ENCODE data around the gene SHISAL1.

Gene SHISAL1

DNA sequence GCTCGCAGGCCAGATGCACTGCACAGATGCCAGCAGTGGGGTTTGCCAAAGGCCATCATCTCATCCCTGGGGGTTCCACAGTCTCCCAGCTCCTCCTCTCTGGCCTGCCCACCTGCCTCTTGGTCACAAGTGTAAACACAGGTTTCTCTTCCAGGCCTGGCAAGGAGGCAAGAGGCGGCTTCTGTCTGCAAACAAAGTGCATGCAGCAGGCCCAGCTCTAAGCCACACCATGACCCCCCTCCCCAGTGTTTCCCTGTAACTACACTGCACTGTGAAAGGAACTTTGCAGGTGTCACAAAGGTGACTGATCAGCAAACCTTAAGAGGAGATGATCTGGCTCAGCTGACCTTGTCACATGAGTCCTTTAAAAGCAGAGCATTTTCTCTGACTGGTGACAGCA lies 26.2 kb upstream of the SHISAL1 start:
- H4K20me1 ChIP-seq (ENCODE audit: insufficient read depth, low read length) = peaks cover 10% of the 10 kb centered on the region; the same call in 1 of the 2 replicates
- no peak for TF ChIP-seq CTCF (IDR thresholded peaks at IDR 0.05; ENCODE audit: borderline replicate concordance, extremely low read depth, low read length, poor library complexity, severe bottlenecking)
- TF ChIP-seq EZH2 (IDR thresholded peaks at IDR 0.05; ENCODE audit: borderline replicate concordance, low read depth, low read length, severe bottlenecking) = no peak
- H3K79me2 ChIP-seq (ENCODE audit: insufficient read depth, low read length) = no peaks in the 10 kb centered on the region
- H2AFZ ChIP-seq (ENCODE audit: low read depth, low read length) = no peak overlapping the region
- H3K4me1 ChIP-seq (ENCODE audit: insufficient read depth, low read length) = no peaks in the 10 kb centered on the region
- H3K9ac ChIP-seq (ENCODE audit: low read depth, low read length) = no peak overlapping the region
- no peaks in the 10 kb centered on the region for H3K27me3 ChIP-seq (ENCODE audit: insufficient read depth, low read length, poor library complexity)
- H3K4me3 ChIP-seq (ENCODE audit: low read depth in 1 of 2, low read length in 2 of 2) = no peak overlapping the region
- no peaks in the 10 kb centered on the region for H3K36me3 ChIP-seq (ENCODE audit: insufficient read depth, low read length)
- H3K9me3 ChIP-seq (ENCODE audit: insufficient read depth, low read length, severe bottlenecking) = no peaks in the 10 kb centered on the region
- H3K4me2 ChIP-seq (ENCODE audit: insufficient read depth, low read length) = no peak overlapping the region
- ATAC-seq (ENCODE audit: insufficient read depth, low read depth) (no peak), DNase-seq (no peak)
- no peak overlapping the region for H3K27ac ChIP-seq (ENCODE audit: low read length)

- no peak for TF ChIP-seq EZH2 (IDR thresholded peaks at IDR 0.05; ENCODE audit: borderline replicate concordance, low read depth, low read length, severe bottlenecking)
- no peak for TF ChIP-seq CTCF (IDR thresholded peaks at IDR 0.05; ENCODE audit: borderline replicate concordance, extremely low read depth, low read length, poor library complexity, severe bottlenecking)
- no peak overlapping the region for H3K4me2 ChIP-seq (ENCODE audit: insufficient read depth, low read length)
- H3K36me3 ChIP-seq (ENCODE audit: insufficient read depth, low read length) = no peaks in the 10 kb centered on the region
- H4K20me1 ChIP-seq (ENCODE audit: insufficient read depth, low read length) = peaks cover 11% of the 10 kb centered on the region; the same call in 1 of the 2 replicates
- no peaks in the 10 kb centered on the region for H3K9me3 ChIP-seq (ENCODE audit: insufficient read depth, low read length, severe bottlenecking)
- H3K4me3 ChIP-seq (ENCODE audit: low read depth in 1 of 2, low read length in 2 of 2) = no peak overlapping the region
- no peak overlapping the region for H2AFZ ChIP-seq (ENCODE audit: low read depth, low read length)
- no peaks in the 10 kb centered on the region for H3K79me2 ChIP-seq (ENCODE audit: insufficient read depth, low read length)
- H3K4me1 ChIP-seq (ENCODE audit: insufficient read depth, low read length) = no peaks in the 10 kb centered on the region
- ATAC-seq (ENCODE audit: insufficient read depth, low read depth) = no peak
- H3K27ac ChIP-seq (ENCODE audit: low read length) = no peak overlapping the region
- no peaks in the 10 kb centered on the region for H3K27me3 ChIP-seq (ENCODE audit: insufficient read depth, low read length, poor library complexity)
- DNase-seq = no peak
- no peak overlapping the region for H3K9ac ChIP-seq (ENCODE audit: low read depth, low read length)
Observed at GRCh38 chr22:44338177-44338810, 25.5 kb upstream of the SHISAL1 start.

DNA sequence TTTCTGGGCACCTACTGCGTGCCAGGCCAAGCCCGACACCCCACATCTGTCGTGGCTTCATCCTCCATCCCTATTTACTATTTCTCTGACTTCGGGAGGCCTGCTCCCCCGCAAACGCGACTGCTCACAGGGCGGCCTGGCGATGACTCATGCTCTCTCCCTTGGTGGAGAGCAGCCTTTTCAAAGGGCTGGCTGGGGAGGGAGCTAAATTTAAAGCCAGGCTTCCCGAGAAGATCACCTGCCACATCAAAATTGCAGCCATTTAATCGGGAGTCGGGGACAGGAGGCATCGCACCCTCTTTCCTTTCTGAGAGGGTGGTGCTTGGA lies 24.9 kb upstream of the SHISAL1 start:
- Histone ChIP-seq H3K9me3 (ENCODE audit: insufficient read depth, low read length, severe bottlenecking) (no peaks in the 10 kb centered on the region), H3K27ac (ENCODE audit: low read length) (no peak overlapping the region), H3K4me1 (ENCODE audit: insufficient read depth, low read length) (no peaks in the 10 kb centered on the region), H4K20me1 (ENCODE audit: insufficient read depth, low read length) (peaks cover 11% of the 10 kb centered on the region; the same call in 1 of the 2 replicates), H3K36me3 (ENCODE audit: insufficient read depth, low read length) (no peaks in the 10 kb centered on the region), H2AFZ (ENCODE audit: low read depth, low read length) (no peak overlapping the region), H3K4me2 (ENCODE audit: insufficient read depth, low read length) (no peak overlapping the region), H3K4me3 (ENCODE audit: low read depth in 1 of 2, low read length in 2 of 2) (no peak overlapping the region), H3K79me2 (ENCODE audit: insufficient read depth, low read length) (no peaks in the 10 kb centered on the region), H3K9ac (ENCODE audit: low read depth, low read length) (no peak overlapping the region), H3K27me3 (ENCODE audit: insufficient read depth, low read length, poor library complexity) (no peaks in the 10 kb centered on the region)
- no peak for DNase-seq
- ATAC-seq (ENCODE audit: insufficient read depth, low read depth) = no peak
- TF ChIP-seq CTCF (IDR thresholded peaks at IDR 0.05; ENCODE audit: borderline replicate concordance, extremely low read depth, low read length, poor library complexity, severe bottlenecking) (no peak), EZH2 (IDR thresholded peaks at IDR 0.05; ENCODE audit: borderline replicate concordance, low read depth, low read length, severe bottlenecking) (no peak)
